Activated CD8-positive, alpha-beta memory T cell treated with anti-CD3 and anti-CD28 coated beads, Interleukin-2, amount 50 U/mL, for 1 hour (primary cell): ENCODE data around the gene SPOP.
"Not testable (repeated sequence)": the region's sequence is repeated elsewhere in the genome, so short reads cannot be mapped to it uniquely, and the experiment has no call there.

Experiments used
- DNase-seq: peaks from one replicate; pipeline ENCODE4 v3.0.0-alpha.2; 2020; ENCODE audit errors: extremely low read depth

Gene SPOP

DNA sequence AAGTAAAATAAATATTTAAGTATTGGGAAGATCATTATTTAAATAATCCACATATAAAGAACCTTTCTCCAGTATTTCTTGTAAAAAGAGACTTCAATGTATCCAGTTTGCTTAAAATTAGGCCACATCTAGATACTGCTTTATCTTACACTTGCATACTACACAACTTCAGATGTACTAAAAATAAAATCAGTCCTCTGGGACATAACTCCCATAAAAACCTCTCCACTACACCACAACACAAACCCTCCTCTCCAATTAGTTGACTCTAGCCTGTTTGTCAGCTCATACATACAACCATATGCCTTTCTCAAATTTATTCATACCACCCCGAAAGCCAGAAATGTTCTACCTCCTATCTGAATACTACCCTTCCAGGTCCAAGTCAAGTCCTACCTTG is 21.6 kb downstream of the SPOP start:
- no peak for DNase-seq

DNA sequence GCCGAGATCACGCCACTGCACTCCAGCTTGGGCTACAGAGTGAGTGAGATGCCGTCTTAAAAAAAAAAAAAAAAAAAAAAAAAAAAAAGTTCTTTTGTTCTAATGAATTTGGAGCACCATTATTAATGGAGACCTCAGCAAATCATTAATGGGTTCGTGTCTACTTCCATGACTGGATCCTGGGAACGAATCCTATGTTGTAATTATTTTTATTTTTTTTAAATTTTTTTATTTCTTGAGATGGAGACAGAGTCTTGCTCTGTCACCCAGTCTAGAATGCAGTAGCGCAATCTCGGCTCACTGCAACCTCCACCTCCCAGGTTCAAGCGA is 30.7 kb downstream of the SPOP start:
- no peak for DNase-seq

DNA sequence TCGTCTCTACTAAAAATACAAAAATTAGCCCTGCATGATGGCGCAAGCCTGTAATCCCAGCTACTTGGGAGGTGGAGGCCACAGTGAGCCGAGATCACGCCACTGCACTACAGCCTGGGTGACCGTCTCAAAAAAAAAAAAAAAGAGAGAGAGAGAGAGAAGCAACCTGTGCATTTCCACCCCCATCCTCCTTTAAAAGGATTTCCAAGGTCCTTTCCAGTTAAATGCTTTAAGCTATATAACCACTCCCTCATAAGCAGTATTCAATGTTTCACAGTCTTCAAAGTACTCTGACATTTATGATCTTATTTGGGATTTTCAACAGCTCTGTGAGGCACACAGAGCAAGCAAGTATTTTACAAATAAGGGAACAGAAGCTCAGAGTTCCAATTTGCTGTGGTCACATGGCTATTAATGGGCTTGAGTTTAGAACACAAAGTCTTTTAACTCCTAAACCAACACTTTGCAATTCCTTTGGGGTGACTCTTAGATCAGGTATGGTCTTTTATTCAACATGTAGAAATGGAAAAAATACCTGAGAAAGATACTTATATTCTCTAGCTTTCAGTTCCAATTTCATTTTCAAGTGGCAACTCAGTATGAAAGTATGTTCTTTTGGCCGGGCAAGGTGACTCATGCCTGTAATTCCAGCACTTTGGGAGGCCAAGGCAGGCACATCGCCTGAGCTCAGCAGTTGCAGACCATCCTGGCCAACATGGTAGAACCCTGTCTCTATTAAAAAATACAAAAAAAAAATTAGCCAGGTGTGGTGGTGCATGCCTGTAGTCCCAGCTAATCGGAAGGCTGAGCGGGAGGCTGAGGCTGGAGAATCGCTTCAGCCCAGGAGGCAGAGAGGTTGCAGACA is 31.3 kb downstream of the SPOP start:
- DNase-seq: no peak

DNA sequence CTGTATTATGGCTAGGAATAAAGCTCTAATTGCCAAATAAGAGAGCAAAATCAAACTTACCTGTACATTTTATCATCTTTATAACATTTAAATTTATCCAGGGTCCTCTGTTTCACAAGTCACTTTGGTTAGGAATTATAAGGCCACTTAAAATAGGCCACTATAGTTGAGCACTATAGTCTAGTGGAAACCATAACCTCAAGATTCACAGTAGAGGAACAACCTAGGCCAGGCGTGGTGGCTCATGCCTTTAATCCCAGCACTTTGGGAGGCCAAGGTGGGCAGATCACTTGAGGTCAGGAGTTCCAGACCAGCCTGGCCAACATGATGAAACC is 31.9 kb downstream of the SPOP start:
- not testable (repeated sequence) for DNase-seq

DNA sequence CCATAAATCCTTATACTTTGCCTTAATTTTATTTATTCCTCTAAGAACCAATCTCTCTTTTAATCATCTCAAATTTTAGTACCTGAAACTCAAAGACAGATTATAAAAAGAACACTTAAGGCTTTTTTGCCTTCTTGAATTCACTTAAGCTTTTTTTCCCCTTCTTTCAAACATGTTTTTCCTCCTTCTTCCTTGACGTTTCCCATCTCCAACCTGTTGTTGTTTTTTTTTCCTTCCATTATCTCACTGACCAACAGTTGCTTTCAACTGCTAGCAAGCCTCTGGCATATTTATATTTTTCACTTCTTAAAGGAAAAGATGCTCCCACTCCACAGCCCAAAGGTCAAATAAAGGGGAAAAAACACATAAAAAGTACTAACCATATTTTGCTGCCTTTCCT is 32.2 kb downstream of the SPOP start:
- DNase-seq: no peak

DNA sequence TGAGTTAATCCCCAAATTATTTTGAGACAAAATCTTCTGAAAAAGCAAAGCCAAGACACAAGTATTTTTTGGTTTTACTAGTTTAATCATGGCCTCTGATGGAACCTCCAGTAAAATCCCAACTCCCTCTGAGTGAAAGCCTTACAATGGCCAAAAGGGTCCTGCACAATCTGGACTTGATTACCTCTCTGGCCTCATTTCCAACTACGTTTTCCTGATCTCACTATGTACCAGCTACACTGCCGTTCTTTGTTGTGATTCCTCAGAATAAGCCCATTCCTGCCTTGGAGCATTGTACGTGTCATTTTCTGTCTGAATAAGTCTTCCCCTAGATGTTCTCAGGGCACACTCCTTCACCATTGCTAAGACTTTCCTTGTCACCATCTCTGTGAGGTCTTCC is 37.3 kb downstream of the SPOP start:
- no peak for DNase-seq

DNA sequence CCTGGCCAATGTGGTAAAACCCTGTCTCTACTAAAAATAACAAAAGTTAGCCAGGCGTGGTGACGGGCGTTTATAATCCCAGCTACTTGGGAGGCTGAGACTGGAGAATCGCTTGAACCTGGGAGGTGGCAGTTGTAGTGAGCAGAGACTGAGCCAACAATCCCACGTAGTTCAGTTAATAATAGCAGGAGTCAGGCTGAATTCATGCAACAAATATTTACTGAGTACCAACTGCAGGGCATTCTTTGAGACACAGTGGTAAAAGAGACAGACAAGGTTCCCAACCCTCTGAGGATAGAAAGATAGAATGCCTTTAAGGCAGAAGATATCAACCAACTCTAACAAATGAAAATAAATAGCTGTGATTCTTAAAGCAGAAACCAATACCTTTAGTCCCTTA is 39.1 kb downstream of the SPOP start:
- no peak for DNase-seq

DNA sequence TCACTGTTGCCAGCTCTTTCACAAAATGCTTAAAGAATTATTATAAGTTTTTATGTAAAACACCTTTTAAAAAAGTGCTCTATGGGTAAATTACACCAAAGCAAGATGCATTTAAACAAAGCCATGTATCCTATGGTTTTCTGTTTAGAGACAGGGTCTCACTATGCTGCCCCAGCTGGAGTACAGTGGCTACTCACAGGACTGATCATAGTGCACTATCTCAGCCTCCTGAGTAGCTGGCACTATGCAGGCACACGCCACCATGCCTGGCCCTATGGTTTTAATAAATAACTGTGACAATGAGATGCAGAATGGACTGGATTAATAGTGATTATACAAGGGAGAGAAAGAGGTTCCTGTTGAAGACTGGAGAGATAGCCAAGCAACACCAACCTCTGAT is 40.2 kb downstream of the SPOP start:
- DNase-seq: no peak

DNA sequence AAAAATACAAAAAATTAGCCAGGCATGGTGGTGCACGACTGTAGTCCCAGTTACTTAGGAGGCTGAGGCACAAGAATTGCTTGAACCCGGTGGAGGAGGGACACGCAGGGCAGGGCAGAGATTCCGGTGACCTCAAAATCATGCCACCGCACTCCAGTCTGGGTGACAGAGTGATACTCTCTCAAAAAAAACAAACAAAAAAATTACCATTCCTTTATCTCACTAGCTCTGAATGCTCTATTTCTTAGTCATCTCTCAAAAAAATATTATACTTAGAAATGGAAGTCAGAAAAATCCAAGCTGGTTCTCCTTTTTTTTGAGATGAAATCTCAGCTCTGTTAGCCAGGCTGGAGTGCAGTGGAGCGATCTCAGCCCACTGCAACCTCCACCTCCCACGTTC is 40.8 kb downstream of the SPOP start:
- DNase-seq: no peak

DNA sequence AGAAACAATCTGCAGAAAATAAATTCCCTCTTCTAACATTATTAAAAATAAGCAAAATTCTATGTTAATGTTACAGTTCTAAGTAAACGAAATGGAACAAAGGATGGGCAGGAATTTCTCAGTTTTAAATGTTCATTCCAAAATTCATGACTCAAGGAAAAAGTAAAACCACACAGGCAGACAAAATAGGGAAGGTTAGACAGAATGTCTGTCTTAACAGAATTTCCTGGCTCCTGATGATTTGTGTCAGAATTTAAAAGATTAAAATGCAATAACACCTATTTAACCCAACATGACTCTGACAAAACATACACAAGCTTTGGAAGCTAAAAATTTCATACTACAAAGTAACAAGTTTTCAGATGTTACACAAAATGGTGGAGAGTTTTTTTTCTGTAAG is 42.8 kb downstream of the SPOP start:
- no peak for DNase-seq

DNA sequence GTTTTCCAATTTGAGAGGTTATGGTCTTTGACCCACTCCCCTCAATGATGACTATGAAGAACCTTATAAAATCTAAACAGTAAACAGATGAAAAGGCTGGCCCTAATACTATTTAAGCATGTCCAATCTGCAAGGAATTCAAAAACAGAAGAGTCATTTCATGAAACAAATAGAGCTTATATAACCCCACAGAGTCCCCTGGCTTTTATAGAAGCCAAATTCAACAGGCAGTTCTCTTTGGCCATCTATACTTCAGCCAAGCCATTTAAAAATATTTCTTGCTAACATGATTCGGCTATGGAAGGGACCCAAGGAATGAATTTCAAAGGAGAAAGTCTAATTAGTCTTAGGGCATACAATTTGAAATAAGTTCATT is 43.4 kb downstream of the SPOP start:
- DNase-seq: no peak

DNA sequence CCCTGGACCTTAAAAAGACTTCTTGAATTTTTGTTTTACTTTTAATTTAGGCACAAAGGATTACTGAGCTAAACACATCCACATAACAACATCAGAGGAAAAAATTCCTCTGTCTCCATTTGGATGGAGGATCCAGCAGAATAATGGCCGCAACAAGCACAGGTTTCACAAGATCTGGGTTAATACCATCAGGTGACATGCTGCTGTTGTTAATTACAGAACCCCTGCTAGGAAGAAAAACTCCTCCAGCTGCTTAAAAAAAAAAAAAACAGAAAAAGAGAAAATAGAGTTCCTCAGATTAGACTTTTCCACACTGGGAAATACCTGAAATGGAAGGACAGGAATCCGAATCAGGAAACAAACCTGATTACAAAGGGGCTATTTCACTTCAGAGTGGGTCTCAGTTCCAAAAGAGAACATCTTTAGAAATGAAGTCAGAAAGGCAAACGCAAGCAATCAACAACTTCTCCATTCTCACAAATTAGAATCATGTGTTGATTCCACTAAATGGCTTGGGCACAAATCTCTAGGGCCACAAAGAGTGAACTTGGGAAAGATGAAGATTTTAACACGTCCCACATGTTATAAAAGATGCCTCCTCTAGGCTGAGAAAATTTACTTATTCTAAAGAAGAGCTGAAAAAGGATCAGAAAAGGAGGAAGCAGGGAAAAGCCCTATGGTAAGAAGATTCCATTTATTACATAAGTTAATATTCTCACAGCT is 44.0 kb downstream of the SPOP start:
- DNase-seq: no peak

DNA sequence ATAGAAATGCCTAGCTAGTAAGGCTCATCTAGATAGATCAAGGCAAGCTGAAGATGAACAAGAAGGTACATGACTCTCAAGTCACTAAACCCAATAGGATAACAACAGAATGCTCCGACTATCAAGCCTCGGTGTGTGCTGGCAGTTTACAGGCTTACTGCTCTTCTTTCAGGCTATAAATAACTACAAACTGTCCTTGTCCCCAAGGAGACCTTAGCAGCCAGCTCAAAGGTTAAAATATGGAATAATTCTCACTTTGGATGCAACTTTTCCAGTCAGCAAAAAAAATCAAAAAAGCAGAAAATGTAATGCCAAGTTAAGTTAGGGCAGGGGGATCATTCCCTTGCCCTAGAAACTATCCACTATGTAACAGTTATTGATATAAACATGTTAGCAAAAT is 44.6 kb downstream of the SPOP start:
- no peak for DNase-seq

DNA sequence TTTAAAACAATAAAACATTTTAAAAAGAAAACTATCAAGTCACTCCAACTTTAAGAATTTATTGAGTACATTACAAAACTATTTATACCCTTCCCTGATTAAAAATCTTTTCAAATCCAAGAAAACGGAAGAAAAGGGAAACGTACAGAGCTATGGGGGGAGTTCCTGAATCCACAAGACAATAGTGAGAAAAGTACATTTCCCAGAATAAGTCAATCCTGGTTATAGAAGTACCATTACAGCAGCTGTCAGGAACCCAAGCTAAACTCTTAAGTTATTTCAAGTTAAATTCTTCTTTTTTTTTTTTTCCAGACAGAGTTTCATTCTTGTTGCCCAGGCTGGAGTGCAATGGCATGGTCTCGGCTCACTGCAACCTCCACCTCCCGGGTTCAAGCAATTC is 45.7 kb downstream of the SPOP start:
- DNase-seq: no peak

DNA sequence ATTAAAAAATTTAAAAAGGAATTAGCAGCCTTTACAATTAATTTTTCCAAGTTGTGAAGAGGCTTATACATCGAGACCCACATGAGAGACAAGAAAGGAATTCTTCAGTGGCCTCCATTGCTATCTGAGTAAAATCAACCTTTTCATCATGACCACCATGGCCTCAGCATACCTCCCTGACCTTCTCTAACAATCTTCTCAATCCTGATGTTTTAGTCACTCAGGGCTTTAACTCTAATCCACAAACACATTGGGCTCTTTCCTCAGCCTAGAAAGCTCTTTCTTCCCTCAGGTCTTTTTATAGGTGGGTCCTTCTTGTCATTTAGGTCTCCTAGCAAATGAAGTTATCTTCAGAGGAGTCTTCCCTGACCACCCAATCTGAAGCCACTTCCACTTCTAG is 46.4 kb downstream of the SPOP start:
- no peak for DNase-seq

DNA sequence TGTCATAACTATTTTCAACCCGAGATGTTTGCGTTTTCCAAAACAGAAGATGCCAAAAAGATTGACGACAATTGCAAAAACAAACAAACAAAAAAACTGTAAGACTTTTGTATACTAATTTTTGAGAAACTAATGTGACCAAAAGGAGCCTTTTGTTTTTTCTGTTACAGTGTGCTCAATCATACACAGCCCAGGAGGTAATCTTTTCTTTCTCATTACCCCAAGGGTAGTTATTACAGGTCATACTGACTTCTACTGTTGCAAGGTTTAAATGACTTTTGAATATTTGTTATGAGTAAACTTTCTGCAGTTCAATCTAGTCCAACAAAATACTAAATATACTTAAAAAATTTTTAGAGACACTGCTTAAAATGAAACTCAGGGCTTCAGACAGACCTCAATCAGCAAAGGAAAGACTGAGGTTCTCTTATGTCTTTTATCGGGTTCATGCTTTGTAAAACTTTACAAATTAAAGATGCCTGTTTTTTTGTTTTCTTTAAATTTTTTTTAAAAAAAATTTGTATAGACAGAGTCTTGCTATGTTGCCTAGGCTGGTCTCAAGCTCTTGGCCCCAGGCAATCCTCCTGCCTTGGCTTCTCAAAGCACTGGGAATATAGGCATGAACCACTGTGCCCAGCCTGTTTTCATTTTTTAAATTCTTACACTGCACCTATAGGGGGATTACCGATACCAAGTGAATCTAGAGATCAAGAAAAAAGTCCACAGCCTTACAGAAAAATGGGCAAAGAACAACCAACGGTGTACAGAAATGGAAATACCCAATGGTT is 47.6 kb downstream of the SPOP start:
- no peak for DNase-seq

DNA sequence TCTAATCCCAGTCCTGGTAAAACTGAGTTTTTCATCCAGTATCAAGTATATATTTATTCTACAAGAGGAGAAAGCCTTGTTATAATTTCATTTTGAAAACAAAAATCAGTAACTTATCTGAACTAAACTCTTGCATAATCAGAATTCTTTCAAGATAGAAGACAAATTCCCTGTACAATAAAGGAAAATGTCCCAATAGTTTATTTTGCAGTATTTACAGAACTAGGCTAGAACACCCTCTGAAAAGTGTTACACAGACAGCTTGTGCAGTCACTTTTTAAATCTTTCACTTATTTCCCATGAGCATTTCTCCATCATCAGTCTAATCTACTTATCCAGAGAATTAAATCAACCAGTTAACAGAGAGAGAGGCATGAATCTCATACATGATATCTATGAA is 48.5 kb downstream of the SPOP start:
- DNase-seq: no peak

DNA sequence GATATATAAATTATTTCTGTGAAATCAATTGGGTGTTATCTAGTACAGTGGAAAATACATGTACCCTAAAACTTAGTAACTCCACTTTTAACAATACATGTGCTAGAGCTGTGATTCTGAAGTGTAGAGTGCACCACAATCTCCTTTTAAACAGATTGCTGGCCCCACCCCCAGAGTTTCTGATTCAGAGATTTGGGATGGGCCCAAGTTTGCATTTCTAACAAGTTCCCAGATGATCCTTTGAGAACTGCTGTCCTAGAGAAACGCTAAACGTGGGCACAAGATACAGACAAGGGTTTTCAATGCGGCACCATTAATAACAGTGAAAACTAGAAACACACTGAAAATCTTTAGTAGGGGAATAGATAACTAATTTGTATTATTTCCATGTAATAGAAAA is 53.0 kb downstream of the SPOP start:
- no peak for DNase-seq

DNA sequence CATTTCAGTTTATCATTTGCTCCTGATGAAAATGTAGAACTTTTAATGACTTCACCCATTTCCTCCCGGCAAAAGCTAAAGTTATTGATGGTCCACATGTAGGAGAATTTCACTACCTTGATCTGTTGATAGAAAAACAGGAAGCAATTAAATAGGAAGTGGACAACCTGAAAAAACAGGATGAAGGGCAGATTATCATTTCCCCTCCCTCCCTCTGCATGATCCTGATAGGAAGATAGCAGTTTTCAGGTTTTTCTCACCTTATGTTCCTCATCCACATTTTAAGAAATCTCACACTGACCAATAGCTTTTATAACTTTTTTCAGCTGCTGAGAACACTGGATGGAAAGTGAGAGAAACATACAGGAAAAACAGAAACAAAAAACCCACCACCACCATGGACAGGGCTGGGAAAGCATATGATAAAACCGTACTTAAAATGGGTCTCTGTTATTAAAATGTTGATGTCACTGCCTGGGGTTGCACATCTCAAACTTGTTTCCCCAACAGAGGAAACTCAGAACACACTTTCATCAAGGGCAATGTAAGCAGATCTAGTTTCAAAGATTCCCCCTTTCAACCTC is 55.9 kb downstream of the SPOP start:
- DNase-seq: no peak

DNA sequence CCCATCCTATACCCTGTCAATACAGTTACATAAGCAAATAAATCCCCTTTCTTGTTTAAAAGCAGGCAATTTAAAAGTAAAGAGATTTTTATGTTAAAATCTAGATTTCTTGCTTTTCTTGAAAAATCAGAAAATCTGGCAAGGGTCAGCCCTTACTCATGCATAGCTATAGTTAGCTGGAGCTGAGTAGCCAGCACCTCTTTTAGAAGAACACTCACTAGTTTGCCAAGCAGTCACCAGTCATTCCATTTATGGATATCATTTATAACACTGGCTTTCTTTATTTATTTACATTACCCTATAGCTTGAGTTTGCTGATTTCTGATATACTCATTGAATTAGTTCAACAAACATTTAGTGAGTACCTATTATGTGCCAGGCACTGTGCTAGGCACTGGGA is 56.5 kb downstream of the SPOP start:
- no peak for DNase-seq

DNA sequence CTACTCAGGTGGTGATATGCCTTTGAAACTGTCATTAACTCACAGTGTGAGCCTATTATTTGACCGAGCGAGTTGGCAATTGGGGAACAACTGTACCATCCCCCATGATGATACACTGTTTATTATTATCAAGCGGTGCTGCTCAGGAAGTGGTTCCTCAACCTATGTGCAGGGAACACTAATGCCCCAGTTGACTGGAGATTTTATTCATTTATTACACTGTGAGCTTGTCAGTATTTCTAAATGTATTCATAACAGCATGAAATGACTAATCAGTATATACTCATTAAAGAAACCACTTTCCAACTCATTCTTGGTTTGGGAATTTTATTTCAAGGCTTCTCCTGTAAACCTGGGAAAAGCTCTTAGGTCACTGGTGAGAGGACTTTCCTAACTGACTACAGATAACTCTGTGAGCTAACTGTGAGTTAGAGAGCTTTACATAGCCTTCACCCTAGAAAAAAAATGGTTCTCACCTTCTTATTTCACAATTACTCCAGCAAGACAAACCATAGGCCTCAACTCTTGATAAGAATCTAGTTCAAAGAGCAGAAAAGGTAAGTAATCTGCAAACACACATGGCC is 59.8 kb downstream of the SPOP start:
- no peak for DNase-seq

DNA sequence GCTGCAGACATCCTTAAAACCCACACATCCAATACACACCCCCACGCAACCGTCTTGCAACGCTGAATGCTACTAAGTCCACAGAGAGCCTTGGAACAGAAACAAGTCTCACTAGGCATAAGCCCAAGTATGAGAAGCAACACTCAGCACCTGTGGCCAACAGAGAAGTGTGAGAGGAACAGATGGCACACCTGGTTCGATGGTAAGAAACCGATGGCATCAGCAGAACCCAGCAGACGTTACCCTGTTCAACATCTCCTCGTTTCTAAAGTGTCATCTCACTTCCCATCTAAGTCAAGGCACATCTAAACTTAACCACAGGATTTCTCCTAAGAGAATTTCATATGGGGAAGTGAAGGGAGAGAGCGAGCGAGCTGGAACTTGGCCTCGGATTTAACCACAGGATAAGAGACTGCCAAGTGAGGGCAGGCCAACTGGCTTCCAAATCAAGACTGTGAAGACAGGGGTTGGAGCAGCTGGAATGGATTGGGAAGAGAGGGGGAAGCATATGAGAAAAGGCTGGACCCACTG is 61.2 kb downstream of the SPOP start:
- no peak for DNase-seq
